Hematopoietic multipotent progenitor cell treated with erythropoietin and hydrocortisone succinate and interleukin-3 and kit ligand, for 17 days (in vitro differentiated cells): ENCODE measurements around the gene ZNF835.

Source experiments
- DNase-seq: peaks from one replicate; pipeline ENCODE4 v3.0.0-alpha.2; 2015; ENCODE audit warnings: low spot score

ZNF835 gene

GRCh38 chr19:56661248-56661647 is 10.3 kb downstream of the ZNF835 start:
- no peak for DNase-seq

GRCh38 chr19:56660381-56661107 is 11.0 kb downstream of the ZNF835 start:
- DNase-seq = no peak

- no peak for DNase-seq
Observed at GRCh38 chr19:56654151-56654550, 17.4 kb downstream of the ZNF835 start.

- DNase-seq = no peak
Observed at GRCh38 chr19:56643460-56643955, 28.0 kb downstream of the ZNF835 start.

- no peak for DNase-seq
Observed at GRCh38 chr19:56642711-56643459, 28.7 kb downstream of the ZNF835 start, which contains the start of gene SMIM17. SMIM17 (plus strand) TSS chr19:56643159; CDS start chr19:56645668, 2,509 bp downstream.

- DNase-seq = no peak
Observed at GRCh38 chr19:56639217-56639616, 32.3 kb downstream of the ZNF835 start.

- DNase-seq = no peak
Observed at GRCh38 chr19:56637976-56638555, 33.5 kb downstream of the ZNF835 start.

- DNase-seq = no peak
Observed at GRCh38 chr19:56633021-56633420, 38.5 kb downstream of the ZNF835 start.

- no peak for DNase-seq
Observed at GRCh38 chr19:56625708-56626107, 45.8 kb downstream of the ZNF835 start.

GRCh38 chr19:56623006-56623405 is 48.6 kb downstream of the ZNF835 start:
- DNase-seq = no peak

- no peak for DNase-seq
Observed at GRCh38 chr19:56622374-56622773, 49.2 kb downstream of the ZNF835 start.

- DNase-seq = no peak
Observed at GRCh38 chr19:56619121-56619520, 52.4 kb downstream of the ZNF835 start.

- no peak for DNase-seq
Observed at GRCh38 chr19:56617531-56617930, 54.0 kb downstream of the ZNF835 start.

GRCh38 chr19:56613639-56614038 is 57.9 kb downstream of the ZNF835 start:
- no peak for DNase-seq

GRCh38 chr19:56612737-56613136 is 58.8 kb downstream of the ZNF835 start:
- DNase-seq = no peak
